Coronary artery (tissue), 2 donors: ENCODE results near the gene CLCN4.

Experiments
- DNase-seq: peaks from one replicate; pipeline ENCODE4 v3.0.0-alpha.2; 2017; ENCODE audit warnings: low spot score
- H3K27ac ChIP-seq, 2 donors: fragments of 200-600 bp; sonication (generic); one replicate each; pipeline ENCODE4 v1.5.1; 2016 to 2019
- H3K4me3 ChIP-seq: fragments of 200-600 bp; sonication (generic); 2 replicates; pipeline ENCODE4 v1.5.1; 2016; ENCODE audit warnings: mild to moderate bottlenecking, moderate library complexity
- CTCF ChIP-seq: fragments of 200-600 bp; sonication (generic); IDR thresholded peaks from one replicate; pipeline ENCODE4 v1.5.1; 2019; ENCODE audit warnings: antibody characterized with exemption

Gene CLCN4

GRCh38 chrX:10198254-10198653, 41.5 kb downstream of the CLCN4 start:
- no peak for TF ChIP-seq CTCF
- DNase-seq: no peak
- Histone ChIP-seq H3K27ac (no peak overlapping the region), H3K4me3 (no peak overlapping the region)

GRCh38 chrX:10199212-10199611, 42.4 kb downstream of the CLCN4 start:
- Histone ChIP-seq H3K27ac (no peak overlapping the region), H3K4me3 (no peak overlapping the region)
- DNase-seq: no peak
- TF ChIP-seq CTCF: no peak

- no peak overlapping the region for H3K27ac ChIP-seq
- no peak for DNase-seq
- no peak for TF ChIP-seq CTCF
Measured at GRCh38 chrX:10203617-10204016, 46.8 kb downstream of the CLCN4 start.

DNA sequence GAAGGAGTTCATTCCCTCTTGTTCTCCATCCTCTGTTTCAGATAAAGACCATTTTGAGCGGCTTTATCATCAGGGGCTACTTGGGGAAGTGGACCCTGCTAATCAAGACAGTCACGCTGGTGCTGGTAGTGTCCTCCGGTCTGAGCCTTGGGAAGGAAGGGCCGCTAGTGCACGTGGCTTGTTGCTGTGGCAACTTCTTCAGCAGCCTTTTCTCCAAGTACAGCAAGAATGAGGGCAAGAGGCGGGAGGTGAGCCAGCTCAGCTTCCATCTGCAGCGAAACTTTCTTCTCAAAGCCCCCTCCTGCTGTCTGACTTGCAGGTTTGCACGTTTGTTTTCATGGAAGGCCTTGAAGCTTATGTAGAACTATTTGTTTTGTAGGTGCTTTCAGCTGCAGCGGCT, 49.5 kb downstream of the CLCN4 start:
- Histone ChIP-seq H3K4me3 (no peak overlapping the region), H3K27ac (no peak overlapping the region)
- no peak for DNase-seq
- no peak for TF ChIP-seq CTCF

More at GRCh38 chrX:10203617-10204016, 46.8 kb downstream of the CLCN4 start:
- H3K4me3 ChIP-seq: no peak overlapping the region

DNA sequence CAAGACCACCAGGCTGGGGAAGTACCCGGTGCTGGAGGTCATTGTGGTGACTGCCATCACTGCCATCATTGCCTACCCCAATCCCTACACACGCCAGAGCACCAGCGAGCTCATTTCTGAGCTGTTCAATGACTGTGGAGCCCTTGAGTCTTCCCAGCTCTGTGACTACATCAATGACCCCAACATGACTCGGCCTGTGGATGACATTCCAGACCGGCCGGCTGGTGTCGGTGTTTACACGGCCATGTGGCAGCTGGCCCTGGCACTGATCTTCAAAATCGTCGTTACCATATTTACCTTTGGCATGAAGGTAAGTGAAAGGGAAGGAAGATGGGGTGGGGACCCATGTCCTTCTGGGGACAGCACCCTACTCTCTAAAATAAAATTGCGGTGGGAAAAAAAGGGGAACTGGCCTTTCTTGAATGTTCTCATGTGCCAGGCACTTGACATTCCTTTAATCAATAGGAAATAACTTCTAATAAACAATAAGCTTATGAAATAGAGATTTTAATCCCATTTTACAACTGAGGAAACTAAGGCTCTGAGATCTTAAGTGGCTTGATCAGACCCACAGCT, 51.6 kb downstream of the CLCN4 start:
- no peak for TF ChIP-seq CTCF
- Histone ChIP-seq H3K27ac (no peak overlapping the region), H3K4me3 (no peak overlapping the region)
- no peak for DNase-seq

GRCh38 chrX:10208953-10209352, 52.2 kb downstream of the CLCN4 start:
- no peak for TF ChIP-seq CTCF
- no peak overlapping the region for H3K4me3 ChIP-seq
- no peak for DNase-seq
- no peak overlapping the region for H3K27ac ChIP-seq

- no peak for DNase-seq
- no peak for TF ChIP-seq CTCF
- Histone ChIP-seq H3K4me3 (no peak overlapping the region), H3K27ac (no peak overlapping the region)
Measured at GRCh38 chrX:10212395-10212794, 55.6 kb downstream of the CLCN4 start.
